Measurements from ENCODE around the gene LINS1.

DNA sequence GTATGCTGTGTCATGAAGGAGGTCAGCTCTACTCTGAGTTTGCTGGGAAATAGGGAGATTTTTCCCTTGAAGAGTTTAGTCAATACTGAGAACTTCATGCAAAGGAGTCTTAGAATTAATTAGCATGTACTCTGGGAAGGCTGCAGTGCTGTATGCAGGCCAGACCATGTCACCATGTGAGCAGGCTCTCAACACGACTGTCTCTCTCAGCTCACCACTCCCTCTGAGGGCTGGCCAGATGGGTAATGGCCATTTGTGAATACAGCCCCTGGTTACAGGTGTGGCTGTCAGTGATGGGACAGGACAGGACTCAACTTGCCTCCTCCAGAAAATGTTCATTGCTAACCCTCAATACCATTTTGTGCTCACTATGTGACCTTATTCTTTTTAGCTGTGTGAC is 68.1 kb downstream of the LINS1 start:
- TF ChIP-seq EZH2 (IDR thresholded peaks at IDR 0.05; ENCODE audit: insufficient read depth, poor library complexity, severe bottlenecking) (no peak), EZH2phosphoT487 (IDR thresholded peaks at IDR 0.05; ENCODE audit: insufficient read depth, low read depth) (no peak)
